ENCODE results near the gene CERT1. TPM values are rescaled to one million over a fixed set of nuclear protein-coding genes. Genes with fewer than 3 reads are reported as not detected.

CERT1 gene
- total and polyA plus RNA-seq, 9 of the 15 experiments (the other 6 are each of a cell fraction or from before 2014, with no cell fraction given): 3.4 to 24.7 (median 9.8) TPM

DNA sequence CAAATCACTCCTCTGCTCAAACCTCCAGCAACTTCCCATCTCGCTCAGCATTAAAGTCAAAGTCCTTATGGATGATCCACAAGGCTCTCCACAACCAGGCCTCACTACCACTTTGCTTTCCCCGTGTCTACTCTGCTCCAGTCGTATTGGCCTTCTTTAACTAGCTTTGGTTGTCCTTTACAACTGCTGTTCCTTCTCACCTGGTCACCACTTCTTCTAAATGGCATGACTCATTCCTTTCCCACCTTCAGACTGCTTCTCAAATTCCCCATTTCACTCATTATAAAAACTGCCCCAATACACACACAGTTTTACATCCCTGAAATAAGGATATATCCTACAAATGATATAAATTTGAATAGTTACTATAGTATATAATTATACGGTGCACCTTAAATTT is 30.4 kb downstream of the CERT1 start:
- no peak for TF ChIP-seq NFXL1 (CRISPR knock-in tag; IDR thresholded peaks at IDR 0.05)
- TF ChIP-seq ZNF140 (CRISPR knock-in tag; IDR thresholded peaks at IDR 0.05): no peak
- no peak for TF ChIP-seq HMGN3 (IDR thresholded peaks at IDR 0.05; ENCODE audit: borderline replicate concordance, extremely low read depth, insufficient read length, low read depth, low read length)
- no peak for TF ChIP-seq RCOR1 (IDR thresholded peaks at IDR 0.05; ENCODE audit: borderline replicate concordance in 1 of 2, low read depth in 2 of 2, low read length in 2 of 2)
- no peak for TF ChIP-seq SP1 (CRISPR knock-in tag; IDR thresholded peaks at IDR 0.05)
- no peak for TF ChIP-seq SP2 (IDR thresholded peaks at IDR 0.05; ENCODE audit: extremely low read depth, low read depth, low read length, poor library complexity, severe bottlenecking)
- no peak for TF ChIP-seq CREM (IDR thresholded peaks at IDR 0.05; ENCODE audit: low read depth)
- no peak for TF ChIP-seq PBX2 (CRISPR knock-in tag; IDR thresholded peaks at IDR 0.05; ENCODE audit: low read depth)
- TF ChIP-seq PBX2 (tag; conservative IDR thresholded peaks at IDR 0.05; ENCODE audit: low read depth): no peak
- no peak for TF ChIP-seq HDGF (IDR thresholded peaks at IDR 0.05)
- TF ChIP-seq MAZ (CRISPR knock-in tag; conservative IDR thresholded peaks at IDR 0.05 in 1 of 2, IDR thresholded peaks at IDR 0.05 in 1 of 2): no peak
- TF ChIP-seq RHOXF2B (CRISPR knock-in tag; conservative IDR thresholded peaks at IDR 0.05): no peak
- no peak for TF ChIP-seq ZNF239 (CRISPR knock-in tag; IDR thresholded peaks at IDR 0.05)
- no peak for TF ChIP-seq ZBTB11 (CRISPR knock-in tag; IDR thresholded peaks at IDR 0.05)
- no peak for TF ChIP-seq PHTF2 (CRISPR knock-in tag; IDR thresholded peaks at IDR 0.05)
- no peak for TF ChIP-seq ZC3H4 (CRISPR knock-in tag; IDR thresholded peaks at IDR 0.05; ENCODE audit: borderline replicate concordance)
- TF ChIP-seq ZNF707 (CRISPR knock-in tag; conservative IDR thresholded peaks at IDR 0.05): no peak
- POLR2A ChIA-PET: interaction anchor here (0.8 kb wide), 1 partner anchor 8 kb away, joined by 3 read pairs; no protein-coding TSS in a partner anchor
- no peaks in the 10 kb centered on the region for H3K36me3 ChIP-seq (ENCODE audit: control insufficient read depth, insufficient read depth, low read length)
- H3K9me3 ChIP-seq (replicated peaks; ENCODE audit: control insufficient read depth, insufficient read depth, low read depth, low read length): no peaks in the 10 kb centered on the region; the same call in 1 of the 2 replicates
- FAIRE-seq: no peak
- in situ Hi-C loops (cut with MboI): no loop called here
- CTCF ChIA-PET (ENCODE audit: low intra/inter-chr PET ratio): no interaction called here
- intact Hi-C loops (cut with micrococcal nuclease): no loop called here
- no TSS peak for BruUV-seq (replicated peaks)
- H3K4me3 ChIP-seq: no peak overlapping the region
- DNase-seq (ENCODE audit: extremely low read depth in 1 of 4, low spot score in 3 of 4): no peak
- no peaks in the 10 kb centered on the region for H4K20me1 ChIP-seq (replicated peaks; ENCODE audit: control insufficient read depth, insufficient read depth, low read length)
- peaks cover 37% of the 10 kb centered on the region for H3K79me2 ChIP-seq (ENCODE audit: control insufficient read depth, insufficient read depth, low read length)
- 74% methylated on average over 4 of the region's 4 CpGs for WGBS (ENCODE audit: insufficient coverage, low coverage, missing lambda C conversion rate)
- H3K9ac ChIP-seq (ENCODE audit: insufficient read depth in 1 of 2, low read depth in 2 of 2, low read length in 2 of 2): no peak overlapping the region
- H3K27ac ChIP-seq (ENCODE audit: extremely low read depth, low read depth, low read length): no peak overlapping the region
- no peaks in the 10 kb centered on the region for H3K27me3 ChIP-seq (ENCODE audit: control insufficient read depth in 2 of 2, insufficient read depth in 2 of 2, low read length in 2 of 2)
- no peaks in the 10 kb centered on the region for H3K4me1 ChIP-seq (replicated peaks in 1 of 2; ENCODE audit: control insufficient read depth in 2 of 2, insufficient read depth in 2 of 2, low read length in 2 of 2)
- no peak overlapping the region for H3K4me2 ChIP-seq (ENCODE audit: insufficient read depth, low read length)
- ATAC-seq: no peak
- H2AFZ ChIP-seq (ENCODE audit: low read depth, low read length): no peak overlapping the region
- H3K9me1 ChIP-seq (ENCODE audit: control insufficient read depth, insufficient read depth, low read length): no peaks in the 10 kb centered on the region
